ENCODE measurements around the gene FOXK2. TPM values are rescaled to one million over a fixed set of nuclear protein-coding genes. Genes with fewer than 3 reads are reported as not detected.

The FOXK2 gene
- total RNA-seq (2022) (96.2 TPM in 2 replicates), Bru-seq, nascent RNA (percentile 82 among the genes with signal in this experiment), BruChase-seq, experiment 1, labeled RNA remaining after a 6-hour chase (percentile 88 among the genes with signal in this experiment), BruChase-seq, experiment 2, labeled RNA remaining after a 2-hour chase (percentile 85 among the genes with signal in this experiment)
- long read RNA-seq, full-length matches to known transcripts, result 35 of 62 reads
- long read RNA-seq, partial matches to known transcripts, result 3 of 62 reads
- long read RNA-seq, other reads (novel, unspliced or antisense), result 24 of 62 reads

DNA sequence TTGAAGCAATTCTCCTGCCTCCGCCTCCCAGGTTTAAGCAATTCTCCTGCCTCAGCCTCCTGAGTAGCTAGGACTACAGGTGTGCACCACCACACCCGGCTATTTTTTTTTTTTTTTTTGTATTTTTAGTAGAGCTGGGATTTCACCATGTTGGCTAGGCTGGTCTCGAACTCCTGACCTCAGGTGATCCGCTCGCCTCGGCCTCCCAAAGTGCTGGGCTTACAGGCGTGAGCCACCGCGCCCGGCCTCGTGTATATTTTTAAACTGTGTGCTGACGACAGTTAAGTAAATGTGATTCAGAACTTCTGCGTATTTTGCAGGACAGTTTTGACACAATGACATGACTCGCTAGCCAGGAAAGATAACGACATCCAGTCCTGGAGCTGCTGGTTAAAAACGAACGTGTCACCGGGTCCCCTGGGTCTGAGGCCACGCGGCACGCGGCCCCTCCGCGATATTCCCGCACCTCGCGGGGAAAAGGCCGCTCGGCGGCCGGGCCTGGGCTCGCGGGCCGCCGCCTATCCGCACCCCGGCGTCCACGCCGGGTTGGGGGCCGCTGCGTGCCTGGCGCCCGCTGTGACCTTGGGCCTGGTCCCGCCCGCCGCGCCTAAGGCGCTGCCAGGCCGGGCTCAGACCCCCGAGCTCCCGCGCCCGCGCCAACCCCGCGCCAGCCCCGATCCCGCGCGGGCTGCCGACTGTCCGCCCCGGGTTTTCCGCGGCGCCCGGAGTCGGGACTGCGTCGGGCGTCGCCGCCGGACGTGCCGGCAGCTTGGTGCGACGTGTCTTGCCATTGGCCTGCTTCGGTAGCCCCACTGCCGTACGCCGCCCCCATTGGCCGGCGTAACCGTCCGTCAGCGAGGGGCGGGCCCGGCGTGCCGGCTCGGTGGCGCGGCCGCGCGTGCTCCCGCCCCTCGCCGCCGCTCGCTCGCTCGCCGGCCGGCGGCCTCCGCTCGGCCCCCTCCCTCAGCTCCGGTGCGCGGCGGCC is at the start of gene FOXK2:
FOXK2 (plus strand) TSS at position 907 of the 985 bp plus-strand sequence. CDS start 157 bp downstream, outside the sequence.
- peaks cover 14% of the 10 kb centered on the region for H3K4me1 Mint-ChIP-seq (ENCODE audit: low read depth, unreplicated experiment)
- CTCF ChIA-PET, result interaction anchor here (0.7 kb wide), 1 partner anchor 139 kb away, joined by 4 read pairs; no protein-coding TSS in a partner anchor
- H3K27ac Mint-ChIP-seq (ENCODE audit: unreplicated experiment), result peak within 1 kb of the TSS; percentile 94
- H3K4me3 Mint-ChIP-seq (ENCODE audit: low read depth, unreplicated experiment), result peak within 1 kb of the TSS; percentile 88
- H3K9me3 Mint-ChIP-seq (ENCODE audit: low read depth, unreplicated experiment), result peaks cover 4% of the 10 kb centered on the region
- intact Hi-C loops (cut with micrococcal nuclease; ENCODE audit: unreplicated experiment), result no loop called here
- peaks cover 34% of the 10 kb centered on the region for H3K36me3 Mint-ChIP-seq (ENCODE audit: insufficient read depth, unreplicated experiment)
- TF ChIP-seq, protein P1, sequence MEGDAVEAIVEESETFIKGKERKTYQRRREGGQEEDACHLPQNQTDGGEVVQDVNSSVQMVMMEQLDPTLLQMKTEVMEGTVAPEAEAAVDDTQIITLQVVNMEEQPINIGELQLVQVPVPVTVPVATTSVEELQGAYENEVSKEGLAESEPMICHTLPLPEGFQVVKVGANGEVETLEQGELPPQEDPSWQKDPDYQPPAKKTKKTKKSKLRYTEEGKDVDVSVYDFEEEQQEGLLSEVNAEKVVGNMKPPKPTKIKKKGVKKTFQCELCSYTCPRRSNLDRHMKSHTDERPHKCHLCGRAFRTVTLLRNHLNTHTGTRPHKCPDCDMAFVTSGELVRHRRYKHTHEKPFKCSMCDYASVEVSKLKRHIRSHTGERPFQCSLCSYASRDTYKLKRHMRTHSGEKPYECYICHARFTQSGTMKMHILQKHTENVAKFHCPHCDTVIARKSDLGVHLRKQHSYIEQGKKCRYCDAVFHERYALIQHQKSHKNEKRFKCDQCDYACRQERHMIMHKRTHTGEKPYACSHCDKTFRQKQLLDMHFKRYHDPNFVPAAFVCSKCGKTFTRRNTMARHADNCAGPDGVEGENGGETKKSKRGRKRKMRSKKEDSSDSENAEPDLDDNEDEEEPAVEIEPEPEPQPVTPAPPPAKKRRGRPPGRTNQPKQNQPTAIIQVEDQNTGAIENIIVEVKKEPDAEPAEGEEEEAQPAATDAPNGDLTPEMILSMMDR (IDR thresholded peaks at IDR 0.05; ENCODE audit: unreplicated experiment), result no peak
- no TSS peak for BruUV-seq (replicated peaks)
- DNase-seq, result peak; percentile 97
- no peaks in the 10 kb centered on the region for H3K27me3 Mint-ChIP-seq (ENCODE audit: unreplicated experiment)

DNA sequence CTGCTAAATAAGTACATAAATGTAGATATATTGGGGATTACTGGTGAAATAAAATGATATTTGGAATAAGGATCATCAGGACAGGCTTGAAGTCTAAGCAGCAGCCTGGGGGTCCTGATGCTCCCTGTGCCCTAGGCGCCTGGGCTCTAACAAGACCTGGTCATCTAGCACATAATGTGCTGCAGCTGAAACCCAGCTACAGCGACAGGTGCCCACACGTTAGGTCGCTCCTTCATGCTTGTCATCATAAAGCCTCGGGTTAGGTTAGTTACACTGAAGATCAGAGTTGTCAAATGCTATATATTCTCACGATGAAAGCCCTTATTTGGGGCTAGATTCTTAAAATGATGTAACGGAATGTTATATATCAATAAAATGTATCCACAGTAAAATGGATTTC is 49.5 kb upstream of the FOXK2 start:
- TF ChIP-seq, protein P1 (IDR thresholded peaks at IDR 0.05; ENCODE audit: unreplicated experiment), result no peak
- H3K4me1 Mint-ChIP-seq (ENCODE audit: low read depth, unreplicated experiment), result no peaks in the 10 kb centered on the region
- no peaks in the 10 kb centered on the region for H3K27me3 Mint-ChIP-seq (ENCODE audit: unreplicated experiment)
- intact Hi-C loops (cut with micrococcal nuclease; ENCODE audit: unreplicated experiment), result no loop called here
- BruUV-seq (replicated peaks), result no TSS peak
- no peak overlapping the region for H3K27ac Mint-ChIP-seq (ENCODE audit: unreplicated experiment)
- no peak for DNase-seq
- CTCF ChIA-PET, result no interaction called here
- H3K9me3 Mint-ChIP-seq (ENCODE audit: low read depth, unreplicated experiment), result no peaks in the 10 kb centered on the region
- H3K4me3 Mint-ChIP-seq (ENCODE audit: low read depth, unreplicated experiment), result no peak overlapping the region
- H3K36me3 Mint-ChIP-seq (ENCODE audit: insufficient read depth, unreplicated experiment), result peaks cover 34% of the 10 kb centered on the region

DNA sequence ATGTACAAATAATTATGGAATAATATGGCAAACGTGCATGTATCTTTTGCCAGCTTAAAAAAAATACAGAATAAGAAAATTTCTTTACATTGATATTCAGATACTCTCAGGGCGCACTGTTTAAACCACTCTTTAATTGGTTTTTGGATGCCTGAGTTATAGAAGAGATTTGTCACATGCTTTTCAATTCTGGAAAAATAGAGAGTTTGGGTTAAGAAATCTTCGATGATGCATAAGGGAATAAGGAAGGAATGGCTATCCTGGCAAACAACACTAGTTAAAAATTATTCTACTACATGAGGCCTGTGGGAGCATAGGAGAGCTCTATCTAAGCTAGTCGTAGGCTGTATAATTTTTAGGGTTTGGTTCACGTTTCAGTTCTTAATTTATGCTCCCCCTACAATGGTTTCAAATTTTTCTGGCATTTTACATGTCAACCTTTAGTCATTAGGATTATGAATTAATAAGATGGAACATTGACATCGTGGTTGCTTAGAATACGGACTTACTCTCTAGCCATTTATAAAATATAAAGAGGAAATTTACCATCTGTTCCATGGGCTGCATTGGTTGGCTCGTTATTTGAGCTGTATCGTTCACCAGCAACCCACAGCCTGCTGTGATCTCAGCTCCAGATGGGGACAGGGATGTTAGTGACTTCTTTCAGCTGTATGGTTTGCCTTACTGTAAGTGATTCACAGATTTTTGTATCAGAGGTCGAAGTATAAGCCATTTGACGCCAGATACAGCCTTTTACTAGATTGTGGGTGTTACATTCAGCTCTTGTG is 45.1 kb upstream of the FOXK2 start:
- H3K27ac Mint-ChIP-seq (ENCODE audit: unreplicated experiment), result no peak overlapping the region
- no peaks in the 10 kb centered on the region for H3K9me3 Mint-ChIP-seq (ENCODE audit: low read depth, unreplicated experiment)
- no peaks in the 10 kb centered on the region for H3K4me1 Mint-ChIP-seq (ENCODE audit: low read depth, unreplicated experiment)
- CTCF ChIA-PET, result no interaction called here
- intact Hi-C loops (cut with micrococcal nuclease; ENCODE audit: unreplicated experiment), result no loop called here
- TF ChIP-seq, protein P1 (IDR thresholded peaks at IDR 0.05; ENCODE audit: unreplicated experiment), result no peak
- H3K27me3 Mint-ChIP-seq (ENCODE audit: unreplicated experiment), result no peaks in the 10 kb centered on the region
- no TSS peak for BruUV-seq (replicated peaks)
- DNase-seq, result no peak
- no peak overlapping the region for H3K4me3 Mint-ChIP-seq (ENCODE audit: low read depth, unreplicated experiment)
- peaks cover 12% of the 10 kb centered on the region for H3K36me3 Mint-ChIP-seq (ENCODE audit: insufficient read depth, unreplicated experiment)

DNA sequence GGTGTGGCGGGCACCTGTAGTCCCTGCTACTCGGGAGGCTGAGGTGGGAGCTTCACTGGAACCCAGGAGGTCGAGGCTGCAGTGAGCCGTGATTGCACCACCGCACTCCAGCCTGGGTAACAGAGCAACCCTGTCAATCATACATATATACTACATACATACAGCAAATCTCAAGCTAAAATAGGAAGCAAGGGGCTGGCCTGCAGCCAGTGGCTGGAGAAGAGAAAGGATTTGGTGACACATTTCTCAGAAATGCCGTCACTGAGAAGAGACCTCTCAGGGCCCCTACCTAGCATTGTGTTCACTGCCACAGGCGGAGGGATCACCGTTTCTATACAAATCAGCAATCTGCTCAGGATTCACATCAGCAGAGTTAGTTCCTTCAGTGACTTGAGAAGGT is 44.1 kb upstream of the FOXK2 start:
- Mint-ChIP-seq H3K4me1 (ENCODE audit: low read depth, unreplicated experiment) (no peaks in the 10 kb centered on the region), H3K27me3 (ENCODE audit: unreplicated experiment) (no peaks in the 10 kb centered on the region), H3K9me3 (ENCODE audit: low read depth, unreplicated experiment) (no peaks in the 10 kb centered on the region), H3K27ac (ENCODE audit: unreplicated experiment) (no peak overlapping the region), H3K36me3 (ENCODE audit: insufficient read depth, unreplicated experiment) (peaks cover 13% of the 10 kb centered on the region), H3K4me3 (ENCODE audit: low read depth, unreplicated experiment) (no peak overlapping the region)
- TF ChIP-seq, protein P1 (IDR thresholded peaks at IDR 0.05; ENCODE audit: unreplicated experiment), result no peak
- intact Hi-C loops (cut with micrococcal nuclease; ENCODE audit: unreplicated experiment), result no loop called here
- DNase-seq, result no peak
- BruUV-seq (replicated peaks), result no TSS peak
- CTCF ChIA-PET, result no interaction called here
